Activated CD8-positive, alpha-beta T cell treated with anti-CD3 and anti-CD28 coated beads for 36 hours (primary cell): ENCODE data around the gene TRPC1. TPM values are rescaled to one million over a fixed set of nuclear protein-coding genes. Genes with fewer than 3 reads are reported as not detected.

Experiments
- ATAC-seq: fragments of 200-7000 bp; cut with Tn5 transposase; one replicate; pipeline ENCODE4 v1.10.0; 2021; ENCODE audit warnings: mild to moderate bottlenecking, moderate library complexity
- CTCF ChIA-PET: fragments of 350-600 bp; sonication (Branson Sonifier 250); formaldehyde crosslinking; loops from one replicate; lab custom pipeline; 2021; ENCODE audit warnings: antibody characterized with exemption; lab: Charles Lee
- POLR2A ChIA-PET: fragments of 350-600 bp; sonication (Branson Sonifier 250); formaldehyde crosslinking; loops from one replicate; lab custom pipeline; 2021; ENCODE audit warnings: antibody characterized with exemption; lab: Charles Lee
- DNase-seq: peaks from one replicate; pipeline ENCODE4 v3.0.0-alpha.2; 2020
- H3K27ac Mint-ChIP-seq: one replicate; pipeline ENCODE4 v1.8.0; 2021; ENCODE audit warnings: mild to moderate bottlenecking, mixed read lengths
- H3K27me3 Mint-ChIP-seq: one replicate; pipeline ENCODE4 v1.8.0; 2021; ENCODE audit warnings: mixed read lengths
- H3K36me3 Mint-ChIP-seq: one replicate; pipeline ENCODE4 v1.8.0; 2021; ENCODE audit warnings: low read depth, mixed read lengths
- H3K4me1 Mint-ChIP-seq: one replicate; pipeline ENCODE4 v1.8.0; 2021; ENCODE audit warnings: low read depth, mixed read lengths
- H3K4me3 Mint-ChIP-seq: one replicate; pipeline ENCODE4 v1.8.0; 2021; ENCODE audit warnings: mild to moderate bottlenecking, moderate library complexity, mixed read lengths
- H3K9me3 Mint-ChIP-seq: one replicate; pipeline ENCODE4 v1.8.0; 2021; ENCODE audit warnings: mixed read lengths
- intact Hi-C: fragments of 100-400 bp; cut with micrococcal nuclease; formaldehyde crosslinking; loops from one replicate; pipeline ENCODE4 v1.10.0; 2022
- total RNA-seq, 2 experiments: library from RNA; stranded (reverse); gene quantifications; one replicate each; pipeline ENCODE4 v1.2.3, GENCODE V29; 2021
- TF ChIP-seq, protein P1 (sequence below): fragments of 200-600 bp; IDR thresholded peaks from one replicate; pipeline ENCODE4 v1.8.0; 2022; ENCODE audit warnings: antibody characterized with exemption, mild to moderate bottlenecking

The TRPC1 gene
- 1 to 10 TPM; 2.4 to 3.4 TPM for total RNA-seq

DNA sequence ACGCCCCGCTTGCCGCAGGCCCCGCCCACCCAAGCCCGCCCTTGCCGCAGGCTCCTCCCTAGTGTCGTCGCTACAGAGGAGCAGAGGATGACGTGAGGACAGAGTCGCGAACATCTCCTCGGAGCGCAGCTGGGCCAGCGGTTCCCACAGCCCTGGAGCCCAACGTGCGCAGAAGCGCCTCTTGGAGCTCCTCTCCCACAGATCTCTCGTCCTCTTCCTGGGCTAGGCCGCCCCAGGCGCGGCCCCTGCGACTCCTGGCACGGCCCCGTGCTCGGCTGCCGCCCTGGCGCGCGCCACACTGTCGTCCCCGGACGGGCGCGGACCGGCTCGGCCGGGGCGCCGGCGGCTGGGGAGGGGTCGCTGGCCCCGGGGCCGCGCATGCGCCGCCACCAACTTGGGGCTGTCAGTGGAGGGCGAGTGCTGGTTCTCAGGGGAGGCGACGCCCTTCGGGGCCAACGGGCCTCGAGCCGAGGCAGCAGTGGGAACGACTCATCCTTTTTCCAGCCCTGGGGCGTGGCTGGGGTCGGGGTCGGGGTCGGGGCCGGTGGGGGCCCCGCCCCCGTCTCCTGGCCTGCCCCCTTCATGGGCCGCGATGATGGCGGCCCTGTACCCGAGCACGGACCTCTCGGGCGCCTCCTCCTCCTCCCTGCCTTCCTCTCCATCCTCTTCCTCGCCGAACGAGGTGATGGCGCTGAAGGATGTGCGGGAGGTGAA lies at the start of gene TRPC1:
TSS of gene TRPC1 (plus strand) at position 67 of the 714 bp plus-strand sequence. CDS start at position 593, 526 bp downstream.
- ChIA-PET POLR2A (interaction anchor here (1.0 to 1.1 kb wide), 5 partner anchors 23 to 277 kb away, joined by 3 to 5 read pairs (median 3); partner anchors contain the start of gene U2SURP), CTCF (interaction anchor here (0.8 to 1.1 kb wide), 3 partner anchors 104 to 137 kb away, joined by 3 to 4 read pairs (median 4); no protein-coding TSS in a partner anchor)
- intact Hi-C loops, result loop anchor here (10.0 kb wide), 1 partner anchor 149 kb away; the partner anchor contains the start of gene ATR
- ATAC-seq, result peak; percentile 96
- peak within 1 kb of the TSS; percentile 88 for H3K27ac Mint-ChIP-seq
- H3K27me3 Mint-ChIP-seq, result peaks cover 37% of the 10 kb centered on the region
- TF ChIP-seq, protein P1, sequence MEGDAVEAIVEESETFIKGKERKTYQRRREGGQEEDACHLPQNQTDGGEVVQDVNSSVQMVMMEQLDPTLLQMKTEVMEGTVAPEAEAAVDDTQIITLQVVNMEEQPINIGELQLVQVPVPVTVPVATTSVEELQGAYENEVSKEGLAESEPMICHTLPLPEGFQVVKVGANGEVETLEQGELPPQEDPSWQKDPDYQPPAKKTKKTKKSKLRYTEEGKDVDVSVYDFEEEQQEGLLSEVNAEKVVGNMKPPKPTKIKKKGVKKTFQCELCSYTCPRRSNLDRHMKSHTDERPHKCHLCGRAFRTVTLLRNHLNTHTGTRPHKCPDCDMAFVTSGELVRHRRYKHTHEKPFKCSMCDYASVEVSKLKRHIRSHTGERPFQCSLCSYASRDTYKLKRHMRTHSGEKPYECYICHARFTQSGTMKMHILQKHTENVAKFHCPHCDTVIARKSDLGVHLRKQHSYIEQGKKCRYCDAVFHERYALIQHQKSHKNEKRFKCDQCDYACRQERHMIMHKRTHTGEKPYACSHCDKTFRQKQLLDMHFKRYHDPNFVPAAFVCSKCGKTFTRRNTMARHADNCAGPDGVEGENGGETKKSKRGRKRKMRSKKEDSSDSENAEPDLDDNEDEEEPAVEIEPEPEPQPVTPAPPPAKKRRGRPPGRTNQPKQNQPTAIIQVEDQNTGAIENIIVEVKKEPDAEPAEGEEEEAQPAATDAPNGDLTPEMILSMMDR, result no peak
- no peaks in the 10 kb centered on the region for H3K36me3 Mint-ChIP-seq
- peaks cover 6% of the 10 kb centered on the region for H3K4me1 Mint-ChIP-seq
- DNase-seq, result peak; percentile 80
- H3K4me3 Mint-ChIP-seq, result peak within 1 kb of the TSS; percentile 85
- no peaks in the 10 kb centered on the region for H3K9me3 Mint-ChIP-seq

DNA sequence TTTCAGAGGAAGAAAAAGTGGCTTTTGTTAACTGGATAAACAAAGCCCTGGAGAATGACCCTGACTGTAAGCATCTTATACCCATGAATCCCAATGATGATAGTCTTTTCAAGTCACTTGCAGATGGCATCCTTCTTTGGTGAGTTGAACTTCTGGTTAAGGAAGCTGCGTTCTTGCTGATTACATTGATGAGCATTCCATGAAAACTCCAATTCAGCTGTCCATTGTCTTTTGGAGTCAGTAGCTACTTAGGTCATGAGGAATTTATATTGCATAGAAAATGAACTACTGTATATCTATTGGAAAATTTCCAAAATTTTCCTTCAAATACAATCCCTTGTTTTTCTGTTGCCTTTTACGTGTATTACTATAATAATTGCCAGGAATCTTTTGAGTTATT lies 47.7 kb upstream of the TRPC1 start:
- H3K4me3 Mint-ChIP-seq, result no peak overlapping the region
- H3K27ac Mint-ChIP-seq, result no peak overlapping the region
- no peak for ATAC-seq
- ChIA-PET CTCF (no interaction called here), POLR2A (interaction anchor here (0.6 kb wide), 1 partner anchor 9 kb away, joined by 3 read pairs; no protein-coding TSS in a partner anchor)
- H3K27me3 Mint-ChIP-seq, result no peaks in the 10 kb centered on the region
- H3K36me3 Mint-ChIP-seq, result peaks cover 1% of the 10 kb centered on the region
- no peak for DNase-seq
- intact Hi-C loops, result no loop called here
- no peaks in the 10 kb centered on the region for H3K9me3 Mint-ChIP-seq
- TF ChIP-seq, protein P1, result no peak
- H3K4me1 Mint-ChIP-seq, result no peaks in the 10 kb centered on the region

DNA sequence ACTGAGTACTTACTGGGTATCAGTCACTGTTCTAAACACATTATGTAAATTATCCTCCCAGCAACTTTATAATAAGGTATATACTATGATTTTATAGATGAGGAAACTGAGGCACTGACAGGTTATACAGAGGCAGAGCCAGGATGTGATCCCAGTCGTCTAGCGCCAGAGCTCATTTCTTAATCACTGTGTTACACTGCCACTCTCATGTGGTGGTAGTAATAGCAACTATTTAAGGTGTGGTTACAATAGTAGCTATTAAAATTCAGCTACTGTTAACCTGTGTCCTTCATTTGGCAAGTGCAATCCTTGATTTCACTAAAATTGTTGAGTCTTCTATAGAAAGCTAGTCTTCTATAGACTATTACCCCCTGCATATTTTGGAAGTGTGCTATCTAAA lies 43.1 kb upstream of the TRPC1 start:
- ATAC-seq (no peak), DNase-seq (no peak)
- Mint-ChIP-seq H3K27me3 (no peaks in the 10 kb centered on the region), H3K9me3 (no peaks in the 10 kb centered on the region), H3K36me3 (peaks cover 1% of the 10 kb centered on the region), H3K27ac (no peak overlapping the region), H3K4me3 (no peak overlapping the region), H3K4me1 (no peaks in the 10 kb centered on the region)
- TF ChIP-seq, protein P1, result no peak
- CTCF ChIA-PET, result interaction anchor here (1.1 kb wide), 1 partner anchor 95 kb away, joined by 3 read pairs; no protein-coding TSS in a partner anchor
- POLR2A ChIA-PET, result no interaction called here
- intact Hi-C loops, result no loop called here

DNA sequence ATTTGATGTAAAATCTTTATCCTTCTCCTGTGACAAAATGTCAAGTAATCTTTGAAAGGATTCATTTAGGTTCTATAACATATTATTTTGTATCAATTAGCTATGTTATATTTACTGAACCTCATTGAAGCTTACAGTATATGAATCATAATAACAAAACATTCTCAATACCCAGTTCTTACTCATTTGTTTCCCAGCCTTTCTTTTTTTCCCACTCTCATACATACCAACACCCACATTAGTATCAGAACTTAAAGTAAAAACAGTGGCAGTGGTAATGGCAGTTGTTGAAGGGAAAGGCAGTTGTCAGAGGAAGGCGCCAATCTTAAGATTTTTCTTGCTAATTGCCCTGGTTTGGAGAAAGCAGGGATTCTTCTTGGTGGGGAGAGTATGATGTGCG lies 33.2 kb upstream of the TRPC1 start:
- intact Hi-C loops, result no loop called here
- ChIA-PET CTCF (no interaction called here), POLR2A (no interaction called here)
- Mint-ChIP-seq H3K9me3 (no peaks in the 10 kb centered on the region), H3K4me3 (no peak overlapping the region), H3K36me3 (peaks cover 2% of the 10 kb centered on the region), H3K27ac (no peak overlapping the region), H3K27me3 (no peaks in the 10 kb centered on the region), H3K4me1 (peaks cover 5% of the 10 kb centered on the region)
- TF ChIP-seq, protein P1, result no peak
- ATAC-seq (no peak), DNase-seq (no peak)

DNA sequence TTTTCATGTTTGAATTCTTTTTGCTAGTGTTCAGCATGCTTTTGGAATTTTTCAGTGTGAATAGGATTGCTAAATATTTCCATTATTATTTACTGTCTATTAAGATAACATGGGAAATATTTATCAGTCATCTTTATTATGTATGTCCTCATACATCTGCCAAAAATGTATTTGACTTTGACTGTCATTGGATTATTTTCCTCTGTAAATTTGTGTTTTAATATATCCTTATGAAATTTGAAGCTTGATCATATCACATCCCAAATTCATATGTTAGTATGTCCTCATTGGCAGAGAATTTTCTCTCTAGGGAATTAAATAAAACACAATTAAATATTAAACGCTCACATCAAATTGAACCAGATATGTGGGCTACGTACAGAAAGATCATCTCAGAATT lies 32.3 kb upstream of the TRPC1 start:
- H3K27ac Mint-ChIP-seq, result no peak overlapping the region
- POLR2A ChIA-PET, result no interaction called here
- H3K9me3 Mint-ChIP-seq, result no peaks in the 10 kb centered on the region
- TF ChIP-seq, protein P1, result no peak
- H3K27me3 Mint-ChIP-seq, result no peaks in the 10 kb centered on the region
- intact Hi-C loops, result no loop called here
- ATAC-seq (no peak), DNase-seq (no peak)
- CTCF ChIA-PET, result no interaction called here
- H3K36me3 Mint-ChIP-seq, result no peaks in the 10 kb centered on the region
- peaks cover 5% of the 10 kb centered on the region for H3K4me1 Mint-ChIP-seq
- H3K4me3 Mint-ChIP-seq, result no peak overlapping the region
